ENCODE data around the gene EYA4.

The EYA4 gene

GRCh38 chr6:133242637-133243585, 1.8 kb downstream of the EYA4 start:
- DNase-seq: no peak

GRCh38 chr6:133243723-133244305, 2.7 kb downstream of the EYA4 start:
- DNase-seq: no peak

- DNase-seq: no peak
Observed at GRCh38 chr6:133244519-133244918, 3.4 kb downstream of the EYA4 start.

- DNase-seq: no peak
Observed at GRCh38 chr6:133245007-133245406, 3.9 kb downstream of the EYA4 start.

- DNase-seq: no peak
Observed at GRCh38 chr6:133245422-133245903, 4.3 kb downstream of the EYA4 start.

- DNase-seq: no peak
Observed at GRCh38 chr6:133247581-133247980, 6.4 kb downstream of the EYA4 start.

GRCh38 chr6:133248241-133249001, 7.3 kb downstream of the EYA4 start:
- no peak for DNase-seq

GRCh38 chr6:133251688-133252087, 10.5 kb downstream of the EYA4 start:
- DNase-seq: no peak

- DNase-seq: no peak
Observed at GRCh38 chr6:133254552-133255228, 13.5 kb downstream of the EYA4 start.

GRCh38 chr6:133257545-133258105, 16.5 kb downstream of the EYA4 start:
- no peak for DNase-seq

- DNase-seq: no peak
Observed at GRCh38 chr6:133259561-133259960, 18.4 kb downstream of the EYA4 start.

GRCh38 chr6:133262804-133263203, 21.6 kb downstream of the EYA4 start:
- DNase-seq: no peak

- no peak for DNase-seq
Observed at GRCh38 chr6:133265066-133265465, 23.9 kb downstream of the EYA4 start.

GRCh38 chr6:133266186-133266585, 25.0 kb downstream of the EYA4 start:
- DNase-seq: no peak

GRCh38 chr6:133268621-133269020, 27.5 kb downstream of the EYA4 start:
- no peak for DNase-seq

GRCh38 chr6:133274813-133275212, 33.7 kb downstream of the EYA4 start:
- no peak for DNase-seq

GRCh38 chr6:133275213-133275612, 34.1 kb downstream of the EYA4 start:
- no peak for DNase-seq

GRCh38 chr6:133277228-133277899, 36.2 kb downstream of the EYA4 start:
- DNase-seq: no peak

GRCh38 chr6:133277900-133278545, 36.9 kb downstream of the EYA4 start:
- DNase-seq: no peak

- no peak for DNase-seq
Observed at GRCh38 chr6:133286765-133287164, 45.6 kb downstream of the EYA4 start.

GRCh38 chr6:133288662-133289061, 47.5 kb downstream of the EYA4 start:
- no peak for DNase-seq
